ELF-1 (cell line): Measurements from ENCODE around the gene NFASC.

Experiments used
- DNase-seq: peaks from one replicate; pipeline ENCODE4 v3.0.0-alpha.2; 2016; ENCODE audit warnings: low read depth, low spot score

The NFASC gene

DNA sequence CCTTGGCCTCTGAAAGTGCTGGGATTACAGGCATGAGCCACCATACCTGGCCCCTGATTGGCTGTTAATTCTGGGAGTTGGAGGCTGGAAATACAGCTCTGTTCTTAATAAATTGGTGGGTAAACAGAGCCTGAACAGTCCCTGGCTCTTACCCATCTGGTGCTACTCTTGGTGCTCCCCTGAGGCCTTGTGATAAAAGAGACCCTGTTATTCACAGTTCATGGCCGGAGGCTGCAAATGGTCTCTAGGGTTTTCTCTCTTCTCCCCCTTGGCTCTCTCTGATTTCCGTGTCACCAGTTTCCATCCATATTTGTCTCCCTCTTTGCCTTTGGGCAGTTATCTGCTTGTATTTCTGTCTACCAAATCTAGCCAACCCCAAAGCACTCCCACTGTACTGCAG lies 17.2 kb downstream of the NFASC start:
- DNase-seq: no peak

DNA sequence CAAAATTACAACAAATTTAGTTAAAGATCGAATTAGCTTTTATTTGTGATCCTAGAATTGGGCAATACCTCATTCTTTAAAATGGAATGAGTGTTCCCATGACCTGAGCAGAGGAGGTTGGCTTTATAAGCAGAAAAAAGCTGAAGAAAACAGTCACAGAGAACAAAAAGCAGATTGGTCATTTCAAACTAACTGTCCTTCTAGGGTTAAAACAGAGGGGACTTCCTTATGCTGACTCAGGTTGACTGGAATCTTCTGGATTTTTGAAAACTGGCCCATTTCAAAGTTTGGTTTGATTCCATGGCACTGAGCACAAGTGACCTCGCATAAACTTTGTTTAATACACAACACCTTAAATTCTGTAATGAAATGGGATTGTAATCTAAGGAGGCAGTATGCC lies 17.6 kb downstream of the NFASC start:
- no peak for DNase-seq

DNA sequence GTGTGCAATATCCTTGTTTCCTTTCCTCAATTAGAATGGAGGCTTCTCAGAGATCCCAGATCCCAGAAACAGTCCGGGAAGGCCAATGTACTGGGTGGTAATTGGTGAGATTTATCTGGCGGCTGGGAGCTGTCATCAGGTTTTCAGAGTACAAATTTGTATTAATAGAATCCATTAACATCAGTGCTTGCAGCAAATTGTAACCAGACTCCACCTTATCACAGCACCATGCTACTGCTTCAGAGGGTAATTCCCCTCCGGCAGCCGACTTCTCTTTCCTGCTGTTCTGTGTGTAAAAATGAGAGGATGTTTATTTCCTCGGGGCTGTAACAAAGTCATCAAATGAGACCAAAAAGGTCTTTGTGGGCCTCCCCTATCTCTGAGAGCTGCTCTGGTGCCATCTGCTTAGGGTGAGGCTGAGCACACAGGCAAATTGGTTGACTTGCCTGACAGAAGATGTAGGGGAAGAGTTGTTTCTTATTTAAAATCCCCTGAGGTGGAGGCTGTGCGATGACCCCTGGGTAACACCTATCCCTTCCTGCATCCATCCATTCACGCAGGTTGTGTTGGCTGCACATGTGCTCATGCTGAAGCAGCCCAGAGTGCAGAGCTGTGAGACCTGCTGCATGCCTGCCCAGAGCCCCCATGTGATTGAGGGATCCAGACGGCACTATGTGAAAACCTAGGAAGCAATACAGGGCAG lies 19.2 kb downstream of the NFASC start:
- no peak for DNase-seq

- DNase-seq: no peak
These were observed 21.2 kb downstream of the NFASC start for GRCh38 chr1:204891860-204892259.

- DNase-seq: no peak
These were observed 23.4 kb downstream of the NFASC start for GRCh38 chr1:204894031-204894430.

- DNase-seq: no peak
These were observed 23.9 kb downstream of the NFASC start for GRCh38 chr1:204894606-204895005.

- DNase-seq: no peak
These were observed 25.4 kb downstream of the NFASC start for GRCh38 chr1:204896023-204896422.

- peak; percentile 41 for DNase-seq
These were observed 26.3 kb downstream of the NFASC start for GRCh38 chr1:204896787-204897469.

DNA sequence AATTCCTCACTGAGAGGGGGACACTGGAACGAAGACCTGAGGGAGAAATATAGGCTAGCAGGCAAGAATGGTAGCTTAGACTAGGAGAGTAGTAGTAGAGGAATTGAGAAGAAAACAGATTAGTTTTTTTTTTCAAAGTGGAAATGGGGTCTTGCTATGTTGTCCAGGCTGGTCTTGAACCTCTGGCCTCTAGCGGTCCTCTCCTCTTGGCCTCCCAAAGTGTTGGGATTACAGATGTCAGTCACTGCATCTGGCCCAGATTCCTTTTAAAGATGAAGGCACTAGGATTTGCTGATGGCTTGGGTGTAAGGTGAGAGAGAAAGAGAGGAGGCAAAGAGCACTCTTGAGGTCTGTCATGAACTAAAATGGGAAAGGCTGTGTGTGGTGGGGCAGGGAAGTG lies 30.1 kb downstream of the NFASC start:
- DNase-seq: no peak

- DNase-seq: no peak
These were observed 32.0 kb downstream of the NFASC start for GRCh38 chr1:204902671-204903070.

- DNase-seq: no peak
These were observed 33.7 kb downstream of the NFASC start for GRCh38 chr1:204904228-204904810.

DNA sequence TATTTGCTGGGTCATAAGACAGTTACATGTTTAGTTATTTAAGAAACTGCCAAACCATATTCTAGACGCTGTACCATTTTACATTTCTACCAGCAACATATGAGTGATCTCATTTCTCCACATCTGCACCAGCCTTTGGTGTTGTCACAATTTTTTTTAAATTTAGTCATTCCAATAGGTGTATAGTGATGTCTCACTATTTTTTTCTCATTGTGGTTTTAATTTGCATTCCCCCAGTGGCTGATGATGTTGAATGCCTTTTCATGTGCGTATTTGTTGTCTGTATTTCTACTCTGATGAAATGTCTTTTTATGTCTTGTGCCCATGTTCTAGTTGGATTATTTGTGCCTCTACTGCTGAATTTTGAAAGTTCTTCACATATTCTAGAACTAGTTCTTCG lies 38.4 kb downstream of the NFASC start:
- no peak for DNase-seq

- DNase-seq: no peak
These were observed 45.3 kb downstream of the NFASC start for GRCh38 chr1:204915861-204916495.

DNA sequence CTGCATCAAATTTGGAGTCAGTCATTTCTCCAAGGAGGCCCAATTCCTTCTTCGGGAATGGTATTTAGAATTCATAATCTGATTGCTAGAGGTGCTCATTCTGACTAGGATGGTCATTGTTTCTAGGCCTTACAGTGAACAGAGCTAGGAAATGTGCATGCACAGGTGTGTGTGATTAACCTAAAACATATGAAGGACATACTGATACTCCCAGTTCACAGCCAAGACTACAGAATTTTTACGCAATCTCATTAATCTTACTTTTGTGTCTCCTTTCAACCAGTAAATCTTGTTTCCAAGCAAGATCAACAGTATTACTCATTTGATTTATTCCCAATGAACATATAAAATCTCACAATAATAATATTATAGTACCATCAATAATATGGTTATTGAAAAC lies 47.1 kb downstream of the NFASC start:
- DNase-seq: no peak

DNA sequence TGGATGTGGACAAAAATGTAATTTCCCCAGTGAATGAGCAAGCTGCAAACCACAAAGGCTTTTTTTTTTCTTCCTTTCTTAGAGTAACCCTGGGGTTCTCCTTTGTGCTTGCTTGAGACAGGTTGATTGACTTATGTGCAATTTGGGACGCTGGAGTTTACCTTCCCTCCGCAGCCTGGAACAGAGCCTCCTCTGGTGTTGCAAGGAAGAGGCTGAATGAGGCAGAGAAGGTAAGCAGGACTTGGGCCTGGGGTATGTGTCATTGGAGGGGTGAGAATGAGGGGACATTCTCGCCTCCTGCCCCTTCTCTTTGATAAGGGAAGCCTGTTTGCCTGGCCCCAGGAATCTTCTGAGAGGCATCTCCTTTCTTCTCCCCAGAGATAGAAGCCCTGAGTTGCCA lies 49.8 kb downstream of the NFASC start:
- peak; percentile 71 for DNase-seq

- no peak for DNase-seq
These were observed 50.3 kb downstream of the NFASC start for GRCh38 chr1:204920967-204921366.

GRCh38 chr1:204921855-204922516 lies 51.3 kb downstream of the NFASC start:
- DNase-seq: no peak

DNA sequence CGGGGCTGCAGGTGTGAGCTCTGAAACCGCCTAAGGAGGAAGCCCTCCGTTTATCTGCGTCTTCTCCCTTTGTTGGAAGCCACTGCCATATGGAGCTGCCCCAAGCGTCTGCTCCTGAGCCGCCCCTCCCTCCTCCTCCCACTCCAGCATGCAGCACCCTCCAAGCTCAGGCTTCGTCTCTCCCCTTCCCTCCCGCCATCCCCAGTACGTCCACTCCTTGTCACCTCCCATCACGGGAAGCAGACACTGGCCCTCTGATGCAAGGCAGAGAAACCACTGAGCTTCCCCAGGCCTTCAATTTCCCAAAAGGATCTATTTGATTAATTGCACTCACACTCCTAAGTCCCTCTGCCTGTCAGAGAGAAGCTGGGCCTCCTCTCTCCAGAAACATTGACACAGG lies 52.5 kb downstream of the NFASC start:
- DNase-seq: peak; percentile 39

DNA sequence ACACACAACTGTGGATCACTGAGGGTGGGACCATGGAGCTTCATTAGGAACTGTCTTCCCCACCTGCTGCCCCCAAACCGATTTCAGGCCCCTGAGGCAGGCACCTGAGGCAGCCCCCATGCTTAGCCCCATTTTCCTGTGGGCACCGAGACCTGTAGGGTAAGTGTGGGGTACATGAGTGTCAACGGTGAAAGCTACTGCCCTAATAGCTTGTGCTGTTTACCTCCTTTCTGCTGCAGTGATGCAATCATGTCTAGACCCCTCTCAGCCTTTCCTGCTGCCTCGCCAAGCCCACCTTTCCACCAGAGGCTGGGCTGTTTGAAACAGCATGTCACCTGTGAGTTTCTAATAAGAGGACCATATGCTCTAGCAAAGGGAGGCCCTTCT lies 53.0 kb downstream of the NFASC start:
- DNase-seq: no peak

DNA sequence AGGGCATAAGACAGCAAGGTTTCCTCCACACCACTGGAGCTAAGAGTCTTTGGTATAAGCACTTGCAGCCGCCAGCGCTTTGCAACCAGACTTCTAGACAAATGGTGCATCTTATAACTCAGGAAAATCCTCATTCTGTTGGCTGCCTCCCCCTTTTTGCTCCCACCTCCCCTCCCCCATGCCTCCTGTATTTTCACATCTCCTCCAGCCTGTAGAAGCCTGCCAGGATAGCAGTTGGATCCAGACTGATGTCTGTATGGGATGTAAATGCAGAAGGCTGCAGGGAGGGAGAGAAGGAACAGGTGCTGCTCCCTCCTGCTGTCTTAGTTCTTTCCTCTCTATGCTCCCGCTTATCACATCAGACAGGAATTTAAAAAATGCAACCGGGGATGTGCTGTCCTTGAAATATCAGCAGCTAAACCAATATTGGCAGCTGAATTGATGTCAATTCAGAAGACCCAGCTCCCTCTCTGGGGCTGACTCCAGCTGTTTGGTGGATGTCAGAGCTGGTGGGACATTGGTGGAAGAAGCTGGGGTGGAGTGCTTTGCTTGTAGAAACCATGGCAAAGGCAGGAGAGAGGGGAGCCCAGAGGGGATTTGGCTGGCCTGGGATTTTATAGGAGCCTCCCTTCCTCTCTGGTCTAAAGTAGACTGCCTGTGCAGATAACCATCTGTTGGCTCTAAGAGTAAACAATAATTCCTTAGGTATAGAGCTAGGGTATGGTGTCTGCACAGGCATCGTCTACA lies 53.5 kb downstream of the NFASC start:
- DNase-seq: peak; percentile 78

DNA sequence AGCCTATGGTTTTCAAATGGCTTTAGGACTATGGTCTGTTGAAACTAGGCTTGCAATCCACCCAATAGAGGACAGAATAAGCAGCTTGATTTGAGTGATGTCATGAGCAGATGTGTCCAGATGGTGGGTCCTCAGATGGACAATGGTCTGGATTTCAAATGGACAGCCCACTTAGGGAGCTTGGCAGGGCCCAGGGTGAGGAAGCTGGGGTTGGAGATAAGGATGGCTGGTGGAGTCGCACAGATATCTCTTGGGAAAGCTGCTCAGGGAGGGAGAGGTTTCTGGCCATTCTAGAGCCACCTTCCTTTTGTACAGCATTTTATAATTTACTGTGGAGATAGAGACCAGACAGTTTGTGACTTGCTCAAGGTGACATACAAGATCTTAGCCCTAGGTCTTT lies 55.0 kb downstream of the NFASC start:
- DNase-seq: no peak
